ENCODE results near the gene MACROD2. TPM values are rescaled to one million over a fixed set of nuclear protein-coding genes. Genes with fewer than 3 reads are reported as not detected.

MACROD2 gene
- polyA plus RNA-seq, 1 donor (not counting 4 experiments of a cell fraction or from before 2014, with no cell fraction given): 0.71 TPM

DNA sequence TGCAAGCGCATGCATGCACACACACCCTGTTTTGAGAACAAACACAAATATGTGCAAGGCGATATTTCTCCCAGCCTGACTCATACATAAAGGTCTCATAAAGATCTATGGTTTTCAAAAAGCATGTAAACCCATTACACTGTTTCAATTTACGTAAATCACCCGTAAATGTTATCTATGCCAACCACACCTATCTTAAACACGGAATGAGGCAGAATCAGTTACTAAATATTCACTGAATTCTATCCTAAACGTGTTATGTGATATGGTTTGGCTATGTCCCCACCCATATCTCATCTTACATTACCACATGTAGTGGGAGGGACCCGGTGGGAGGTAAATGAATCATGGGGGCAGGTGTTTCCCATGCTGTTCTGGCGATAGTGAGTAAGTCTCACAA, 1956.3 kb downstream of the MACROD2 start:
- H4K20me1 ChIP-seq (ENCODE audit: control insufficient read depth, extremely low read depth, insufficient read depth, low read length): no peaks in the 10 kb centered on the region
- H3K79me2 ChIP-seq (ENCODE audit: control insufficient read depth, insufficient read depth, low read length): no peaks in the 10 kb centered on the region
- no peaks in the 10 kb centered on the region for H3K9me3 ChIP-seq (ENCODE audit: control insufficient read depth, low read depth, low read length)
- no peaks in the 10 kb centered on the region for H3K4me1 ChIP-seq (ENCODE audit: control insufficient read depth, extremely low read depth, insufficient read depth, low read length)
- no peaks in the 10 kb centered on the region for H3K36me3 ChIP-seq (ENCODE audit: control insufficient read depth in 2 of 2, extremely low read depth in 1 of 2, insufficient read depth in 2 of 2, low read length in 2 of 2)
- H3K9me1 ChIP-seq (ENCODE audit: control insufficient read depth, extremely low read depth, insufficient read depth, low read length): no peaks in the 10 kb centered on the region
- H3K27me3 ChIP-seq (ENCODE audit: control insufficient read depth, extremely low read depth, insufficient read depth, low read length): no peaks in the 10 kb centered on the region
- TF ChIP-seq, protein P1, sequence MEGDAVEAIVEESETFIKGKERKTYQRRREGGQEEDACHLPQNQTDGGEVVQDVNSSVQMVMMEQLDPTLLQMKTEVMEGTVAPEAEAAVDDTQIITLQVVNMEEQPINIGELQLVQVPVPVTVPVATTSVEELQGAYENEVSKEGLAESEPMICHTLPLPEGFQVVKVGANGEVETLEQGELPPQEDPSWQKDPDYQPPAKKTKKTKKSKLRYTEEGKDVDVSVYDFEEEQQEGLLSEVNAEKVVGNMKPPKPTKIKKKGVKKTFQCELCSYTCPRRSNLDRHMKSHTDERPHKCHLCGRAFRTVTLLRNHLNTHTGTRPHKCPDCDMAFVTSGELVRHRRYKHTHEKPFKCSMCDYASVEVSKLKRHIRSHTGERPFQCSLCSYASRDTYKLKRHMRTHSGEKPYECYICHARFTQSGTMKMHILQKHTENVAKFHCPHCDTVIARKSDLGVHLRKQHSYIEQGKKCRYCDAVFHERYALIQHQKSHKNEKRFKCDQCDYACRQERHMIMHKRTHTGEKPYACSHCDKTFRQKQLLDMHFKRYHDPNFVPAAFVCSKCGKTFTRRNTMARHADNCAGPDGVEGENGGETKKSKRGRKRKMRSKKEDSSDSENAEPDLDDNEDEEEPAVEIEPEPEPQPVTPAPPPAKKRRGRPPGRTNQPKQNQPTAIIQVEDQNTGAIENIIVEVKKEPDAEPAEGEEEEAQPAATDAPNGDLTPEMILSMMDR (optimal IDR thresholded peaks at IDR 0.05 in 1 of 3, IDR thresholded peaks at IDR 0.05 in 1 of 3, conservative IDR thresholded peaks at IDR 0.05 in 1 of 3; ENCODE audit: extremely low read depth in 1 of 3, insufficient read depth in 2 of 3, low read length in 3 of 3): no peak
- TF ChIP-seq EZH2 (IDR thresholded peaks at IDR 0.05; ENCODE audit: low read length): no peak
- peak overlapping the region; percentile 38 for H3K4me2 ChIP-seq (ENCODE audit: control insufficient read depth, extremely low read depth, insufficient read depth, low read depth, low read length)
- no peak overlapping the region for H3K9ac ChIP-seq (ENCODE audit: control insufficient read depth, extremely low read depth, insufficient read depth, low read length)
- dilution Hi-C loops (cut with MboI; ENCODE audit: extremely low pct_ligation_motif_present, low sequenced_read_pairs): no loop called here
- FAIRE-seq (no peak), DNase-seq (ENCODE audit: low read depth, low spot score) (peak; percentile 11)
- H3K4me3 ChIP-seq (ENCODE audit: control insufficient read depth in 2 of 3, extremely low read depth in 1 of 3, insufficient read depth in 2 of 3, low read depth in 1 of 3, low read length in 3 of 3): no peak overlapping the region
- H3K27ac ChIP-seq (ENCODE audit: control insufficient read depth, insufficient read depth, low read length): no peak overlapping the region
- H2AFZ ChIP-seq (ENCODE audit: control insufficient read depth, low read length): no peak overlapping the region

DNA sequence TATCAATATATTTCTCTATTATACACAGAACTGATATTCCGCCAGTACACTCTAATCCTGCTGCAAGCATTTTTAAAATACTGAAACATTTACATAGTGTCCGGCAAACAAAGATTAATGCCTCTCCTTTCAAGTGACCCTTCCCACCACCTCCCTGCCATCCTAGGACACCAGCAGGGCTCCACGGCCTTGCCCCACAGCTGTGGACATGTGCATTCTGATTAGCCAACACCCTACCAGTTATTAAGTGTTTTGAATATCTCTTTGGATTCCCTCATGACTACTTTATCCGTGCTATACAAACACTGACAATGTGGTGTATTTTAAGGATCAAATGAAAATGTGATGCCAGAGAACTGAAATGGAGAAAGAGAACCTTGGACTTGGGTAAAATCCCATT, 1962.8 kb downstream of the MACROD2 start:
- H3K9me3 ChIP-seq (ENCODE audit: control insufficient read depth, low read depth, low read length): no peaks in the 10 kb centered on the region
- no peak overlapping the region for H3K4me3 ChIP-seq (ENCODE audit: control insufficient read depth in 2 of 3, extremely low read depth in 1 of 3, insufficient read depth in 2 of 3, low read depth in 1 of 3, low read length in 3 of 3)

More for the DNA sequence above, 1962.8 kb downstream of the MACROD2 start:
- Histone ChIP-seq H3K4me1 (ENCODE audit: control insufficient read depth, extremely low read depth, insufficient read depth, low read length) (no peaks in the 10 kb centered on the region), H3K4me2 (ENCODE audit: control insufficient read depth, extremely low read depth, insufficient read depth, low read depth, low read length) (no peak overlapping the region), H3K9ac (ENCODE audit: control insufficient read depth, extremely low read depth, insufficient read depth, low read length) (no peak overlapping the region), H3K79me2 (ENCODE audit: control insufficient read depth, insufficient read depth, low read length) (no peaks in the 10 kb centered on the region), H3K36me3 (ENCODE audit: control insufficient read depth in 2 of 2, extremely low read depth in 1 of 2, insufficient read depth in 2 of 2, low read length in 2 of 2) (no peaks in the 10 kb centered on the region), H3K27ac (ENCODE audit: control insufficient read depth, insufficient read depth, low read length) (no peak overlapping the region), H2AFZ (ENCODE audit: control insufficient read depth, low read length) (no peak overlapping the region), H4K20me1 (ENCODE audit: control insufficient read depth, extremely low read depth, insufficient read depth, low read length) (no peaks in the 10 kb centered on the region), H3K27me3 (ENCODE audit: control insufficient read depth, extremely low read depth, insufficient read depth, low read length) (no peaks in the 10 kb centered on the region), H3K9me1 (ENCODE audit: control insufficient read depth, extremely low read depth, insufficient read depth, low read length) (no peaks in the 10 kb centered on the region)
- dilution Hi-C loops (cut with MboI; ENCODE audit: extremely low pct_ligation_motif_present, low sequenced_read_pairs): no loop called here
- TF ChIP-seq, protein P1 (optimal IDR thresholded peaks at IDR 0.05 in 1 of 3, IDR thresholded peaks at IDR 0.05 in 1 of 3, conservative IDR thresholded peaks at IDR 0.05 in 1 of 3; ENCODE audit: extremely low read depth in 1 of 3, insufficient read depth in 2 of 3, low read length in 3 of 3): no peak
- TF ChIP-seq EZH2 (IDR thresholded peaks at IDR 0.05; ENCODE audit: low read length): no peak
- FAIRE-seq (no peak), DNase-seq (ENCODE audit: low read depth, low spot score) (no peak)
